ENCODE data around the gene HOXB7.

The HOXB7 gene

DNA sequence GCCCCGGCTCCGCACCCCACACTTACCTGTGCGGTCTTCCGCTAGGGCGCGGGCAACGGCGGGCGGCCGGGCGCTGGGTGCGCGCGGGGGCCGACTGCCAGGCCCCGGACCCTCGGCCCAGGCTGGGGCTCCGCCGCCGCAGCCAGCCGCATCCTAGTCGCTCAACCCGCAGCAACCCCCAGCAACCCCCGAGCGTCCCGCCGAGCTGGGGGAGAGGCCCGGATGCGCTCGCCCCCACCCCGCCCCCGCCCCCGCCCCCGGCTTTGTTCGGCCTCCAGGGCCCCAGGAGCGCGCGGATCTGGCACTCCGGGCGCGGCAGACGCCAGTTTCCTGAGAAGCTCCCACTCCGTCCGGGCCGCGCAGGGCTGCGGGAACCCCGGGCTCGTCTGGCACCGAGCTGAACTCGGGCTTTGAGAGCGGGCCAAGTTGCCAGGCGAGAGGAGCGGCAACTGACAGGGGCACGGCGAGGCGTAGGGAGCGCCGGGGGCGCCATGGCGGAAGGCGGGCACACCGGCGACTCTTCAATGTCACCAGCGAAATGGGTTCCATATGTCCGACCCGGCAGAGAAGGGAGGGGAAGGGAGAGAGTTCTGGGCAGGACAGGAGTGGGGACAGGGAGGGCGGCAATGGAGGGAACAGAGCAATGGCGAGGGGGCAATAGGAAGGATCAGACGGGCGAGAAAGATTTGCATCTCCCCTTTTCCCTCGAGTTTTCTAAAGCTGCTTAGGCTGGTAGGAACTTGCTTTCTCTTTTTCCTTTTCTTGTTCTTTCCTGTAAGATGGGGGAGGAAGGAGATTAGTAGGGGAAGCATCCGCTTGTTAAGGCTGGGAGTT lies 46.4 kb downstream of the HOXB7 start:
- DNase-seq = no peak

DNA sequence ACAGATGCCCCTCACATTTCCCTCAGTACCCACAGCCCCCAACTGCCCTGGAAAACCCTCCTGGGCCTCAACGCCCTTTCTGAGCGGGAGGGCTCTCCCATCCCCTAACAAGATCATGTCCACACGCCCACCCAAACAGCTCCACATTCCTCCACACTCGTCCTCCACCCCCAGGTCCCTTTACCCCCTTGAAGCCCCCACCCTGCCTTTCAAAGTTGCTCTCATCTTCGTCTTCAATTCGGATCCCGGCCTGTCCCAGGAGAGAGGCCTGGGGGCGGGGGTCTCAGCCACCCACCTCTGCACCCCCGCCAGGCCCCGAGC lies 47.0 kb downstream of the HOXB7 start:
- DNase-seq = no peak

DNA sequence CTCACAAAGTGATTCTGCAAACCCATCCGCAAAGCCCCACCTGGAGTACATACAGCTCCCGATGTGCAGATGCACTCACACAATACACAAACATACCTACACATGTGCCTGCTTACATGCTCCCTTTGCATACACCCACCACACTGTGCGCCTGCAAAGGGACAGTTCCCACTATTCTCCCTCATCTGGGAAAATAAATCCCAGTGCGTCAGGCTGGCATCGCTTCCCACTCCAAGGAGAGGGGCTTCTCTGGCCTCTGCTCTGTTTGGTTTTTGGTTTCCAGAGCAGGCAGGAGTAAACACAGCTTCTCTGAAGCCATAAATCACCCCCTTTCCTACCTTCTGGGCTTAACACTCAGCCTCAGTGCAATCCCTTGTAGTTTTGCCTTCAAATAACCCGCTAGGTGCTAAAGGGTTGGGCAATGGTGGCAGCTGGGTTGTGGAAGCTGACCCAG lies 47.4 kb downstream of the HOXB7 start:
- no peak for DNase-seq

GRCh38 chr17:48562934-48563333 lies 47.9 kb downstream of the HOXB7 start:
- no peak for DNase-seq

DNA sequence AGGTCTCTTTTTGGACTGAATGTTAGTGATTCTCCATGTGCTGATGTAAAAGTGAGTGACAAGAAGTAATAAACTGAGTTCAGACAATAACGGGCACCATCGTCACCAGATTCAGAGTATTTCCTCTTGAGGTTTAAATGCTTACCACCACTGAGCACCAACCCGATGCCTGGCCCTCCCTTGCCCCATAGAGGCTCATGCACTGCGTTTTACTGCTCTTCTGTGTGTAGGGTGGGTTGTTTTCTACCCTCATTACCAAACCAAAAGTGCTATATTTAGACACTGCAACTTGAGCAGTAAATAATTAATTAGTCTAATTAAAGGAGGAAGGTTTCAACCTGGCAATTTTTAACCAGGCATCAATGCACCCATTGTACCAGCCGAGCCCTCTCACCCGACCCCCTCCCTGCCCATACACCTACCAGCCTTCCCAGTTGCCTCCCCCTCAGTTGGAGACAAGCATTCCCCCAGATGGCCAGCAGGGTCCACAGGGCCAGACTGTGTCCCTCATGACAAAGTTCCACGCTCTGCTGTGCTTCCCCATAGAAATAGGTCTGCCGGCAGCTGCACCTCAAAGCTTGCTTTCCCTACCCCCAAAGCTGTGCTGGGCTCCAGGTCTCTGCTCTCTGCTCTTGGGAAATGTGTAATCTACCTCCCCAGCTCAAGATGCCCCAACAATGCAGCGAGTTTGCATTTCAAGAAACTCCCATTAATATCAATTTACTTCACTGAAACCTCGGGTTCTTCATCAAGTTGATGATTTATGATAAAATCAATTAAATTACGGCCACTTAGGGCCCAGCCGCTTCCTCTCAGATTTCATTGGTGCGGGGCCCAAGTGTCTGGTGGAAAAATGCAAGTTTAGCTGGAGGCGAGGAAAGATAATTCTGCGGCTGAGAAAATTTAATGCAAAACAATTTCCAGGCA lies 48.7 kb downstream of the HOXB7 start:
- no peak for DNase-seq

DNA sequence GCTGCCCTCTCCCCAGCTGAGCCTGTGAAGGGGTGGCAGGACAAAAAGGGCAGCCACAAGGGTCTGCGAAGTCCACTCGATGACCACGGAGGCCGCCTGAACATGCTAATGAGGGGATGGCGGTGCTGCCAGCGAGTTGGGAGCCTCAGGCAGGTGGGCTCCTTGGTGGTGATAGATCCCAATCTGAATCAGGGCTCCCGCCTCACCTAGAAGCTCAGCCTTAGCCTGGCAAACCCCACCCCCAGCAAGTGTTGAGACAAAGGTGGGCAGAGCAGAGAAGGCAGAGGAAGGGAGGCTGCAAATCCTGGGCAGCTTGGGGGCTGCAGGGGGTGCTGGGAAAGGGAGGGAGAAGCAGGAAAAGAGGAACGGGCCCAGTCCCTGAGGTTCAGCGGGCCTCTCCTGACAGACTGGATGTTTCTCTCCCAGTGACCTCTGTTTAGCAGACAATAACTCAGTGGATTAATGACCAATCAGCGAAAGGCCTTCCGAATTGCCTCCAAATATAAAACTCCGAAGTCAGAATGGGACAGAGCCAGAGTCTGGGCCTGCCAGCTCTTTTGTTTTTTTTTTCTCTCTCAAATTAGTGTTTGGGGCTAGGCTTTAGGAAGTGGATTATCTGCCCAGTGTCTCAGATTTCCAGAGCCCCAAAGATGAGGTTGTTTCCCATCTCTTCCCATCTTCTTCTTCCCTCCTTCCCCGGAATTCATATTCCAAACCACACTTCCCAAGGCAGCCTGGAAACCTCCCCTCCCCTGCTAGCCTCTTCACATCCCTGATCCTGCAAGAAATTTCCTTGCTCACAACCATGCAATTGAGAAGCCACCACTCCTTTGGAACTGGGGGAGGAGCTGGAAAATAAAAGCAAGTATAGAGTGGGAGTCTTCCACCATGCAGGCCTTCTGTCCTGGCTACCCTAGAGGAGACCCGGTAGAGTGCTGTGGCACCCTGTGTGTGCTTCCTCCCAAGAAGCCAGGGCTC lies 50.7 kb downstream of the HOXB7 start:
- no peak for DNase-seq

- no peak for DNase-seq
Observed at GRCh38 chr17:48559122-48559839, 51.5 kb downstream of the HOXB7 start.

DNA sequence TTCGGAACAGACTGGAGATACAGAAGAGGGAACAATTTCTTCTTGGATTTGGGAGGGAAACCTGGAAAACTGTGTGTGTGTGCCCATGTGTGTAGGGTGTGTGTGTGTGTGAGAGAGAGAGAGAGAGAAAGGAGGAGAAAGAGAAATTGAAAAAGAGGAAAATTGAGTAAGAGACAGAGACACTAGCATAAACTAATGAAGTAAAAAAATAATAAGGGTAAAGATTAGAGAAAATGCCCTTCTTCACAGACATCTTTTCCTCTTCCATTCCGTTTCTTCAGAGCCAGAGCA lies 52.0 kb downstream of the HOXB7 start:
- no peak for DNase-seq

- no peak for DNase-seq
Observed at GRCh38 chr17:48558057-48558830, 52.6 kb downstream of the HOXB7 start.
